Sigmoid colon (tissue), 7 donors: ENCODE data around the gene TMEM19. TPM values are rescaled to one million over a fixed set of nuclear protein-coding genes. Genes with fewer than 3 reads are reported as not detected.
"Not testable (repeated sequence)": the region's sequence is repeated elsewhere in the genome, so short reads cannot be mapped to it uniquely, and the experiment has no call there.

Experiments used
- DNase-seq: peaks from one replicate; pipeline ENCODE4 v3.0.0-alpha.2; 2019
- H3K27ac ChIP-seq, 4 donors: fragments of 200-600 bp; sonication (generic); one replicate each; pipeline ENCODE4 v1.5.1; 2016 to 2019; ENCODE audit warnings: mild to moderate bottlenecking in 1 of 4
- H3K27me3 ChIP-seq, 3 donors: fragments of 200-600 bp; sonication (generic); one replicate each; pipeline ENCODE4 v1.5.1; 2019; ENCODE audit warnings: mild to moderate bottlenecking in 1 of 3
- H3K36me3 ChIP-seq, 4 donors: fragments of 200-600 bp; sonication (generic); one replicate each; pipeline ENCODE4 v1.5.1; 2016 to 2019
- H3K4me1 ChIP-seq, 4 donors: fragments of 200-600 bp; sonication (generic); one replicate each; pipeline ENCODE4 v1.5.1; 2017 to 2019
- H3K4me3 ChIP-seq, 4 donors: fragments of 200-600 bp; sonication (generic); one replicate each; pipeline ENCODE4 v1.5.1; 2017 to 2019; ENCODE audit warnings: mild to moderate bottlenecking in 2 of 4, moderate library complexity in 1 of 4
- H3K9me3 ChIP-seq, 4 donors: fragments of 200-600 bp in 3 of 4; sonication (generic) in 3 of 4; one replicate each; pipeline versions ENCODE4 v1.5.1 to v1.6.1; 2013 to 2019
- EP300 ChIP-seq, 4 donors: sonication (generic); formaldehyde crosslinking; IDR thresholded peaks; one replicate each; pipeline ENCODE4 v1.6.1; 2017; ENCODE audit warnings: antibody characterized with exemption in 4 of 4
- POLR2A ChIP-seq, 2 donors: fragments of 450-650 bp; IDR thresholded peaks; one replicate each; pipeline ENCODE4 v1.6.1; 2016; ENCODE audit warnings: antibody characterized with exemption in 2 of 2, mild to moderate bottlenecking in 2 of 2, moderate library complexity in 2 of 2
- POLR2AphosphoS5 ChIP-seq, 4 donors: sonication (generic); formaldehyde crosslinking; IDR thresholded peaks; one replicate each; pipeline ENCODE4 v1.6.1; 2017; ENCODE audit warnings: antibody characterized with exemption in 4 of 4
- WGBS, 2 donors: extraction: QIAGEN DNeasy Blood & Tissue Kit; methylation state at CpG; one replicate each; pipeline ENCODE4 v1.1.7; 2013; 5-methylcytosine and 5-hydroxymethylcytosine counted together
- intact Hi-C: fragments of 100-400 bp; cut with DNase I; formaldehyde crosslinking; loops from one replicate; pipeline ENCODE4 v1.15.1; 2023
- polyA plus RNA-seq, 3 donors: library from polyadenylated mRNA; stranded (reverse); fragments of 200-250 nt; gene quantifications; one replicate each; pipeline ENCODE4 v1.2.3, GENCODE V29; 2013
- total RNA-seq, 4 donors: library from RNA; depleted of rRNA; stranded (reverse); fragments of >200 nt; gene quantifications; one replicate each; pipeline ENCODE4 v1.1.0, GENCODE V29; 2016
- TF ChIP-seq, protein P1 (sequence below), 4 experiments: fragments of 450-650 bp in 3 of 4; fragments of 200-600 bp in 1 of 4; IDR thresholded peaks; one replicate each; pipeline ENCODE4 v1.5.1; 2016 to 2019; ENCODE audit warnings: antibody characterized with exemption in 4 of 4, mild to moderate bottlenecking in 3 of 4, moderate library complexity in 2 of 4
- donor health status: healthy with polysubstance abuse.
- donor health status: Bipolar disorder and iron deficiency.
- donor health status: healthy.

Gene TMEM19
- total and polyA plus RNA-seq, 7 donors, result 3.6 to 23.5 (median 12.1) TPM

DNA sequence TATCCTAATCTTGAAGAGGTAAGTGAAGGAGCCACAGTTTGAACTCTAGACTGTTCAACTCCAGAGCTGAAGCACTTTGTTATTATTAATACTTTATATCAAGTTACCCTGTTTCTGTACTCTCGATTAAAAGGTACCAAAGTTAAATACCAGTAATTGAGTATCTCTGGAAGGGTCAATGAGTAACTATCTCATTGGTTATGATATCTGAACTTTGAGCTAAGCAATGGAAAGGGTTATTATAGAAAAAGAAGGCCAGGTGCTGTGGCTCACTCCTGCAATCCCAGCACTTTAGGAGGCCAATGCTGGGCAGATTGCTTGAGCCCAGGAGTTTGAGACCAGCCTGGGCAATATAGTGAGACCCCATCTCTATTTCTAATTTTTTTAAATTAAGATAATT is 9.9 kb downstream of the TMEM19 start:
- no peak for DNase-seq
- TF ChIP-seq EP300 (IDR thresholded peaks at IDR 0.05) (no peak), POLR2AphosphoS5 (IDR thresholded peaks at IDR 0.05) (no peak), POLR2A (IDR thresholded peaks at IDR 0.05) (no peak)
- TF ChIP-seq, protein P1, sequence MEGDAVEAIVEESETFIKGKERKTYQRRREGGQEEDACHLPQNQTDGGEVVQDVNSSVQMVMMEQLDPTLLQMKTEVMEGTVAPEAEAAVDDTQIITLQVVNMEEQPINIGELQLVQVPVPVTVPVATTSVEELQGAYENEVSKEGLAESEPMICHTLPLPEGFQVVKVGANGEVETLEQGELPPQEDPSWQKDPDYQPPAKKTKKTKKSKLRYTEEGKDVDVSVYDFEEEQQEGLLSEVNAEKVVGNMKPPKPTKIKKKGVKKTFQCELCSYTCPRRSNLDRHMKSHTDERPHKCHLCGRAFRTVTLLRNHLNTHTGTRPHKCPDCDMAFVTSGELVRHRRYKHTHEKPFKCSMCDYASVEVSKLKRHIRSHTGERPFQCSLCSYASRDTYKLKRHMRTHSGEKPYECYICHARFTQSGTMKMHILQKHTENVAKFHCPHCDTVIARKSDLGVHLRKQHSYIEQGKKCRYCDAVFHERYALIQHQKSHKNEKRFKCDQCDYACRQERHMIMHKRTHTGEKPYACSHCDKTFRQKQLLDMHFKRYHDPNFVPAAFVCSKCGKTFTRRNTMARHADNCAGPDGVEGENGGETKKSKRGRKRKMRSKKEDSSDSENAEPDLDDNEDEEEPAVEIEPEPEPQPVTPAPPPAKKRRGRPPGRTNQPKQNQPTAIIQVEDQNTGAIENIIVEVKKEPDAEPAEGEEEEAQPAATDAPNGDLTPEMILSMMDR (IDR thresholded peaks at IDR 0.05), result no peak
- no peak overlapping the region for H3K27ac ChIP-seq
- no peaks in the 10 kb centered on the region for H3K4me1 ChIP-seq
- H3K36me3 ChIP-seq, result peaks cover 3 to 54% (median 19%) of the 10 kb centered on the region in 4 donors
- H3K9me3 ChIP-seq, result no peaks in the 10 kb centered on the region
- no peak overlapping the region for H3K4me3 ChIP-seq
- intact Hi-C loops, result no loop called here
- 21 to 74% methylated on average over 1 of the region's 1 CpG for WGBS, 2 donors
- H3K27me3 ChIP-seq, result no peaks in the 10 kb centered on the region

DNA sequence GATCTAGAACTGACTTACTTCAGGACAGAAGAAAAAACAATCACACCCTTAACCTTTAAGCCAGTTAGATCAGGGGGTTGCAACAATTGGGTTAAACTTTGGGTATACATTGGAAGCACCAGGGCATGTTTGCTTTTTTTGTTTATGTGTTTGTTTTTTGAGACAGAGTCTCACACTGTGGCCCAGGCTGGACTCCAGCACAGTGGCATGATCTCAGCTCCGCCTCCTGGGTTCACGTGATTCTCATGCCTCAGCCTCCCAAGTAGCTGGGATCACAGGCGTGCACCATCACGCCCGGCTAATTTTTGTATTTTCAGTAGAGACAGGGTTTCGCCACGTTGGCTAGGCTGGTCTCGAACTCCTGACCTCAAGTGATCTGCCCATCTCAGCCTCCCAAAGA is 16.3 kb downstream of the TMEM19 start:
- peaks cover 9 to 56% (median 18%) of the 10 kb centered on the region in 4 donors for H3K36me3 ChIP-seq
- H3K4me3 ChIP-seq, H3K27me3 ChIP-seq, intact Hi-C loops, DNase-seq, H3K9me3 ChIP-seq, H3K27ac ChIP-seq, H3K4me1 ChIP-seq: not testable (repeated sequence)
- WGBS, 2 donors, result 95 to 97% methylated on average over 8 of the region's 8 CpGs

DNA sequence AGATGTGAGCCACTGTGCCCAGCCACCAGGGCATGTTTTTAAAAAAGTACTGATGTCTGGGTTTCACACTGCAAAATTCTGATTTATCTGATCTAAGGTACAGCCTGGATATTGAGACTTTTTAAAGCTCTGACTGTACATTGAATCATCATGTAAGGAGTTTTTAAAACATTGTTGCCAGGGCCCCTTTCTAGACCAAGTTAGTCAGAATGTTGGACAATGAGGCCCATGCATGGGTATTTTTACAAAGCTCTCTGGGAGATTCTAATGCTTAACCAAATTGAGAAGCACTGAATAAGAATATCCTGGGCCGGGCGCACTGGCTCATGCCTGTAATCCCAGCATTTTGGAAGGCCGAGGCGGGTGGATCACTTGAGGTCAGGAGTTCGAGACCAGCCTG is 16.7 kb downstream of the TMEM19 start:
- H3K27me3 ChIP-seq, result no peaks in the 10 kb centered on the region
- no peak for DNase-seq
- intact Hi-C loops, result no loop called here
- no peaks in the 10 kb centered on the region for H3K9me3 ChIP-seq
- no peak for TF ChIP-seq POLR2AphosphoS5 (IDR thresholded peaks at IDR 0.05)
- no peak for TF ChIP-seq EP300 (IDR thresholded peaks at IDR 0.05)
- no peak for TF ChIP-seq POLR2A (IDR thresholded peaks at IDR 0.05)
- TF ChIP-seq, protein P1 (IDR thresholded peaks at IDR 0.05), result no peak
- WGBS, 2 donors, result 97 to 99% methylated on average over 5 of the region's 5 CpGs
- no peak overlapping the region for H3K4me3 ChIP-seq
- H3K36me3 ChIP-seq, result peaks cover 9 to 52% (median 16%) of the 10 kb centered on the region in 4 donors
- no peak overlapping the region for H3K27ac ChIP-seq
- no peaks in the 10 kb centered on the region for H3K4me1 ChIP-seq

DNA sequence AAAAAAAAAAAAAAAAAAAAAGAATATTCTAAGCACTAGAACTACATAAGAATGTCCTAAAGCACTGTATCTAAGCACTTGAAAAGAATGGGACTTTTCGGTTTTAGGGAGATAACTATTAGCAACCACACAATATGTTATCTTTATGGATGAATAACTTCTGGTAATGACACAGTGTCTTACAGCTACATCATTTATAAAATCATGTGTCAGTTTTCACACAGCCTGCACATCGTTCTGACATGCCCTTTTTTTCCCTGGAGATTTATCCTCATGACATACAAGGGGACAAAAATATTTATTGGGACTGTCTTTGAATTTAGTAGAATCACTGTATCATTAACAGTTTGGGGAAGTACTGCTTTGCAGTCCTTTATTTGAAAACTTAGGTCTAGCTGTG is 17.3 kb downstream of the TMEM19 start:
- 82 to 90% methylated on average over 2 of the region's 2 CpGs for WGBS, 2 donors
- TF ChIP-seq POLR2AphosphoS5 (IDR thresholded peaks at IDR 0.05) (no peak), POLR2A (IDR thresholded peaks at IDR 0.05) (no peak), EP300 (IDR thresholded peaks at IDR 0.05) (no peak)
- TF ChIP-seq, protein P1 (IDR thresholded peaks at IDR 0.05), result no peak
- intact Hi-C loops, result no loop called here
- Histone ChIP-seq H3K36me3 (peaks cover 9 to 46% (median 15%) of the 10 kb centered on the region in 4 donors), H3K9me3 (no peaks in the 10 kb centered on the region), H3K27me3 (no peaks in the 10 kb centered on the region), H3K4me1 (no peaks in the 10 kb centered on the region), H3K27ac (no peak overlapping the region), H3K4me3 (no peak overlapping the region)
- DNase-seq, result no peak

DNA sequence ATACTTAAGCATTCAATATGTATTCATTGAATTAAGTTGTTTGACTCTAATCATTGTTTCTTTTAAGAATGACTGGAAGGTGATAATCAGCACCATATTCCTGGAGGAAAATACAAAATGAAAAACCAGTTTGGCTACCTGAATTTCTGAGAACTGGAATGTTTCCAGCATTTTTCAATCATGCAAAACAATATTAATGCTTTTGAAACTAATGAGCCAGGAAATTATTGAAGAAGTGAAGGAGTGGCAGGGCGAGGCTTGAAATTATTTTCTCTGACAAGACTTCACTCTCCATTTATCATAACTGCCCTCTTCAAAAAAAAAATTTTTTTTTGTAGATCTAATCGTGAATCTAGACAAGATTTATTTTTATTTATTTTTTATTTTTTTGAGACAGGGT is 19.0 kb downstream of the TMEM19 start:
- Histone ChIP-seq H3K9me3 (no peaks in the 10 kb centered on the region), H3K4me1 (no peaks in the 10 kb centered on the region), H3K27ac (no peak overlapping the region), H3K4me3 (no peak overlapping the region), H3K27me3 (no peaks in the 10 kb centered on the region), H3K36me3 (peaks cover 5 to 29% (median 7%) of the 10 kb centered on the region in 4 donors)
- 91 to 94% methylated on average over 2 of the region's 2 CpGs for WGBS, 2 donors
- intact Hi-C loops, result no loop called here
- no peak for TF ChIP-seq EP300 (IDR thresholded peaks at IDR 0.05)
- TF ChIP-seq, protein P1 (IDR thresholded peaks at IDR 0.05), result no peak
- TF ChIP-seq POLR2A (IDR thresholded peaks at IDR 0.05), result no peak
- TF ChIP-seq POLR2AphosphoS5 (IDR thresholded peaks at IDR 0.05), result no peak
- DNase-seq, result no peak
